HG03066 (cell line): ENCODE data around the gene EIF2D.
"Not testable (repeated sequence)": the region's sequence is repeated elsewhere in the genome, so short reads cannot be mapped to it uniquely, and the experiment has no call there.

ENCODE experiments used
- ATAC-seq: cut with Tn5 transposase; IDR thresholded peaks from one replicate; pipeline ENCODE4 v1.9.1; 2021; ENCODE audit warnings: low read depth; ENCODE audit not compliant: unreplicated experiment

Gene EIF2D, protein sequence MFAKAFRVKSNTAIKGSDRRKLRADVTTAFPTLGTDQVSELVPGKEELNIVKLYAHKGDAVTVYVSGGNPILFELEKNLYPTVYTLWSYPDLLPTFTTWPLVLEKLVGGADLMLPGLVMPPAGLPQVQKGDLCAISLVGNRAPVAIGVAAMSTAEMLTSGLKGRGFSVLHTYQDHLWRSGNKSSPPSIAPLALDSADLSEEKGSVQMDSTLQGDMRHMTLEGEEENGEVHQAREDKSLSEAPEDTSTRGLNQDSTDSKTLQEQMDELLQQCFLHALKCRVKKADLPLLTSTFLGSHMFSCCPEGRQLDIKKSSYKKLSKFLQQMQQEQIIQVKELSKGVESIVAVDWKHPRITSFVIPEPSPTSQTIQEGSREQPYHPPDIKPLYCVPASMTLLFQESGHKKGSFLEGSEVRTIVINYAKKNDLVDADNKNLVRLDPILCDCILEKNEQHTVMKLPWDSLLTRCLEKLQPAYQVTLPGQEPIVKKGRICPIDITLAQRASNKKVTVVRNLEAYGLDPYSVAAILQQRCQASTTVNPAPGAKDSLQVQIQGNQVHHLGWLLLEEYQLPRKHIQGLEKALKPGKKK

DNA sequence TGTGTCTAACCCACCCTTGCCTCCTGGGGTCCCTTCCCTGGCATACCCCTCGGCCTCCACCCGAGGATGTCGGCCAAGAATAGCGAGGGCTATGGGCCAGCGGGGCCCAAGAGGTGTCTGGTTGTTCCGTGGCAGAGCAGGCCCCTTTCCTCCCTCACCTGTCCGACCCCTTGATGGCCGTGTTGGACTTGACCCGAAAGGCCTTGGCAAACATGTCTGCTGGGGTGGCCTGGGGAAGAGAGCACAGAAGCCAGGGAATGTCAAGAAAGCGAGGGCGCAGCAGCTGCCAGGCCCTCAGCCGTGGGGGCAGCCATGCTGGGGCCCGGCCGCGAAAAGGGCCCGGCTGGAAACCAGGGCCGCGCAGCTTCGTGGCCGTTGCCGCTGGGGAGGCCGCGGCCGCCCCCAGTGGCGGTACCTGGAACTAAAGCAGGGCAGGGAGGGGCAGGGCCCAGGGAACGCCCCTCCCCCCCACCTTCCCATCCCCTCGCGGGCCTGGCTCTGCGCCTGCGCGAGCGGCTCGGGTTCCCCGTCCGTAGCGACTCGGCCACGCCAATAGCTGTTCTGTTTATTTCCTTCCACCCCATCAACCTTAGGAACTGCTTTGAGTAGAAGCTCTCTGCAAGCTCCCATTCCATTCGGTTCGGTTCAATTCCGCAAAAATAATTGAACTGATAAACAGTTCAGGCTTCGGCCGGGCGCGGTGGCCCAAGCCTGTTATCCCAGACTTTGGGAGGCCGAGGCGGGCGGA, at the start of gene EIF2D:
Gene EIF2D (minus strand): TSS at position 337 of the 748 bp plus-strand sequence. CDS start 123 bp downstream, at position 214.
- ATAC-seq: peak; percentile 89

GRCh38 chr1:206661161-206661820, 49.0 kb upstream of the EIF2D start:
- no peak for ATAC-seq

DNA sequence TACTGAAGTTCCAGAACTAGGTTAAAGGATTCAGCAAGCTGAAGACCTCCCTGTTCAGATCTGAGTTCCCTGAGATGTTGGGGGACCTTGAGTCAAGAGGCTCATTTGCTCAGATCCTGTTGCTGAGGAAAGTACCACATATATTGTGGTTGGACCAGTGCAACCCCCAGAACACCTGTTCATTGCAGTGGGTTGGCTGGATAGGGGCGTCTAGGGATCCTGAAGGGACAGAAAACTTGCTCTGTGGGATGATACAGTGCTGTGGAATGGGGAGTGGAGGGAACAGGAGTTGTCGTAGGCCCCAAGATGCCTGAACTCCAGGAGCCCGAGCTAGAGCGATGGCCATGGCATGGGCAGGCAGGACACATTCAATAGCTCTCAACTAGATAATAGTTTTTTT, 47.9 kb upstream of the EIF2D start:
- no peak for ATAC-seq

GRCh38 chr1:206658981-206659273, 46.7 kb upstream of the EIF2D start:
- no peak for ATAC-seq

DNA sequence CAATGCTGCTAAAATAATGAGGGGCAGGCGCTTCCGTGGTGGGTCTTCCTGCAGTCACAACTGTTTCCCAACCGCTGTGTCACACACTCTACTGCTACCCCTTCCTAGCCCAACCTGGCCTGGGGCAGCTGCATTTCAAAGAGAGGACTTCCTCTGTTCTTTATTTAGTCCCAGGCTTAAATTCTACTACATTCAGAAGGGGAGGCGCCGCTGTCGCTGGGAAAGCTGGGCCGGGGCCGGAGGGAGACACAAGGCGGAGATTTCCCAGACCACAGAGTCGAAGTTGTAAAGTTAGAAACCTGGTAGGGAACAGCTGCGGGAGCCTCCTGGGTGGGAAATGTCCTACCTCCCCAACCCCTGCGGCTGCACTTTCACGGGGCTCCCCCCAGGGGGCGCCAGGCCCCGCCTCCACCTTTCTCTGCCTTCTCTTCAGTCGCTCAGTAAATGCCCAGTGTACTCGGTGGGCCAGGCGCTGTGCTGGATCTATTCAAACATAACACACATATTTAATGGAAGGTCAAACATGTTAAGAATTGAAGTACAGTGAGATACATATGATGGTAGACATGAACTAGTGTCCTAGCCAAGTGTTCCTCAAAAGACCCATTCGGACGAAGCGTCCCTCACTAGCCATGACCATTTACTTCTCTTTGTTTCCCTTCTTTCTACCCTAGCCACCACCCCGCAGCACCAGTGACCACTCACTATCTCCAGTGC, 46.2 kb upstream of the EIF2D start:
- ATAC-seq: no peak

- ATAC-seq: no peak
These were observed 45.5 kb upstream of the EIF2D start for GRCh38 chr1:206657751-206658150.

DNA sequence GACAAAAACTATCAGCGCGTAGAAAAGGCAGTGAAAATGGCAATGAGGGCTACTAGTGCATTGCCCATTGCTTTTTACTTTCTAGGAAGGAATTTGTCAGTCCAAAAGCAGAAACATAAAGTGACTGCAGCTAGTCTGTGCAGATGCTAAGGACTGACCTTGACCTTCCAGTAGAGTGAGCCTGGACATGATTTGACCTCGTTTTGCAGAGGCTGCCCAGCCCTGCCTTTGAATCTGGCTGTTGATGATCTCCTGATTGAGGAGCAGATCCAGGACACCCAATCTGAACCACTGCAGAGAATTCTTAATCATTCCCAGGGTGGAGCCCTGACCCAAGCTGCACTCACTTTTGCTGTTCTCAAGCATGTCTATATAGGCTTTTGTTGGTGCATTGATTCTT, 44.7 kb upstream of the EIF2D start:
- no peak for ATAC-seq

DNA sequence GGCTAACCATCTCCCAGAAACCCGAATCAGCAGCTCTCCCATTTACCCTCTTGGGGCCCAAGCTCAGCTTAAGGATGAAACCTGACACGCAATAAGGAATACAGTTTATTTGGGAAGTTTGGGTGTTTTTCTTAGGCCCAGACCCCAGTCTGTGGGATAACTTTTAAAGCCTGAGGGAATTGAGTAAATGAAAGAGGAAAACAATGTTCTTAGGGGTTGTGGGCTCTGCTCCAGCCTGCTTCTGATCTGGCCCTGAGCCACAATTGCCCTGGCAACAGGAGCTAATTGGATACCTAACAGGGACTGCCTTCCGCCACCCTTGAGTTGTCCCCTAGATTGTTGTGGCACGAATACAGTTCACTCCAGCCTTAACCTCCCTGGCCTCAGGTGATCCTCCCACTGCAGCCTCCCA, 43.2 kb upstream of the EIF2D start:
- ATAC-seq: no peak

GRCh38 chr1:206654828-206655227, 42.6 kb upstream of the EIF2D start:
- ATAC-seq: no peak

DNA sequence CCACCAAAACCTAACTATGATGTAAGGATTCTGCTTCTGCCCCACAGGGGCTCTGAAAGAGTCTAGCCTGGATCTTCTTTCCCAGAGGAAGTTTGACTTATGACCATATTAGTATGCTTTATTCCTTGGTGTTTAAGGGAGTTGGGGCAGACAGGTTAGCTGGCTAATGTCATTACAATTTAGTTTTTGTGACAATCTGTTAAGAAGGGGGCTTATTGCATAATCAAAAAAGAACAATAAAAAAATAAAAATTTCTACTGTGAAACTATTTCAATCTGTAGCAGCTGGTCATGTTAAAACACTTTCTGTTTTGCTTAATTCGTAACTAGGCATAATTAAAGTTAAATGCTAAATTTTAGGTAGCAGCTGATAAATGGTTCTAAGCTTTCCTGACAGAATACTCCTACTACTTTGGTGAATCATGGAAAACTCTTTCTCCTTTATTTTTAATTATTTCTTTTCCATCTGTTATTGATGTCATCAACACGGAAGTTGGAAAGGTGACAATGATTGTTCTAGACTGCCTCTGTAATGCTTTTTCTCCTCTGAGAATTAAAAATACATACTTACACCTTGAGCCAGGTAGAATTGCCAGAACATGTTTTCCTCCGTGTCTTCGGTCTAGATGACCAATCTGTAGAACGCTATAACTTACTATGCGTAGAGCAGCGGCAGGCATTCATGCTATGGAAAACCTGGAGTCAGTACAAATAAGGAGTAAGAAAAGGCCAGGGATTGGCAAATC, 41.6 kb upstream of the EIF2D start:
- no peak for ATAC-seq

- no peak for ATAC-seq
These were observed 40.0 kb upstream of the EIF2D start for GRCh38 chr1:206651958-206652890.

- no peak for ATAC-seq
These were observed 38.7 kb upstream of the EIF2D start for GRCh38 chr1:206651014-206651413.

DNA sequence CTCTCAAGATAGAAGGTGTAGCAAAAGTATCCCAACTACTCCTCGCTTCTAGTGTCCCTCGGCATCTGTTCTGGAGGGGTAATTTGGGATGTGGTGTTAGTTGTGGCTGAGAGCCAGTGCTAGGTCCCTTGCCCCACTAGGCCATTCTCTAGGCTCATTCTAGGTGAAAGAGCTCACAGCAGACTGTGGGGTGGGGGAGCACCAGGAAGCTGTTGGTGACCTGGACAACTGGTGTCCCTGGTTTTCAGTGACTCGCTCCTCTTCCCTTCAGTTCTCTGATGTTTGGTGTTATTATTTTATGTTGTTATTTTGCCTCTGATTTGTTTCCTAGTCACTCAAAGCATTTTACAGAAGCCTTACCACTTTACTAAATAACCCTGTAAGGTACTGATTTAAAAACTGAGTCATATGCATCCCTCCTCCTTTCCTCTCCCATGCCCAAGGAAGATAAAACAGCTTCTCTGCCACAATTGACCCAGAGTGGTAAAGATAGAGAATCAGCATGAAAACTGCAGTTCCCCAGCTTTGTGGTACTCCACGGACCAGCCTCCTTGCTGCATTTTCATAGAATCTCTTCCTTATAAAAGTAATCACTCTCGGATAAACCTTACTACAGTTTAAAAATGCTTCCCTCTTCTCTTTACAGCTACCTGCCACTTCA, 37.1 kb upstream of the EIF2D start:
- no peak for ATAC-seq

- no peak for ATAC-seq
These were observed 35.0 kb upstream of the EIF2D start for GRCh38 chr1:206647224-206647623.

DNA sequence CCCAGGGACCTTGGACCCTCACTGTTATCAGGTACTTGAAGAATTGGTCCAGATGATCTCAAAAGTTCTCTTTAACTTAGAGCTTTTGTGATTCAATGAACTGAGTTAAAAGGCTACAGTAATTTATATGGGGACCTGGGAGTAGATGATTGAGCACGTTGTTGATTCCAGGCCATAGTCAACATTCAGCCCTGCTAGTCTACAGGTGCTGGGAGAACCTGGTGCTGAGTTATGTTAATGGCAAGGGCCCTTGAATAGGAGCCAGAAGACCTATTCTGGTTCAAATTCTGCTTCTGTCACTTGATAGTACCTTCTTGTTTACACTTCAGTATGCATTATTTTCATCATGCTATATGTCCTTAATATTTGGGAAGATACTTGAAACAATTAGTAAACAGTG, 34.2 kb upstream of the EIF2D start:
- no peak for ATAC-seq

DNA sequence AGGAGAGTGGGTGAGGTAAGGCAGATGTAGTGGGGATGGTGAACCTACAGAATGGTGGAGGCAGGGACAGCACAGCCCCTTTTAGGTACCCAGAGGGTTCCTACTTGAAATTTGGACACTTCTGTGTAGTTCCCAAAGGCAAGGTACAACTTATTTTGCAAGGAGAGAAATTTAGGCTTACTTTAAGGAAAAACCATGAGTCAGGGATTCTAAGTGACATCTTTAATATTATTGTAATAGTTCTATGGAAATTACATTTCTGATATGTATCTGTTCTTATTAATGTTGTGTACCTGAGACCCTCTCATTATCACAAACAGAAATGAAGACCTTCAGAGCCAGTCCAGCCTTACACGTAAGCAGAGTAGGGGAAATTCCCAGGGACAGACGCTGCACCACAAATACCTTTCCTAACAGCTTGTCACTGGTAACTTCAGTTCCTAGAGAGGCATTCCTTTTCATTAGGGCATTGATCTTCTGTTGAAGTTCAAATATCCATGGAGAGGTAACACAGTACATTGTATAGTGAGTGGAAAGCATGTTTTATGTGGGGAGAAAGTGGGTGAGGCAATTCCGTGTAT, 30.9 kb upstream of the EIF2D start:
- no peak for ATAC-seq

GRCh38 chr1:206642074-206642473, 29.8 kb upstream of the EIF2D start:
- not testable (repeated sequence) for ATAC-seq

DNA sequence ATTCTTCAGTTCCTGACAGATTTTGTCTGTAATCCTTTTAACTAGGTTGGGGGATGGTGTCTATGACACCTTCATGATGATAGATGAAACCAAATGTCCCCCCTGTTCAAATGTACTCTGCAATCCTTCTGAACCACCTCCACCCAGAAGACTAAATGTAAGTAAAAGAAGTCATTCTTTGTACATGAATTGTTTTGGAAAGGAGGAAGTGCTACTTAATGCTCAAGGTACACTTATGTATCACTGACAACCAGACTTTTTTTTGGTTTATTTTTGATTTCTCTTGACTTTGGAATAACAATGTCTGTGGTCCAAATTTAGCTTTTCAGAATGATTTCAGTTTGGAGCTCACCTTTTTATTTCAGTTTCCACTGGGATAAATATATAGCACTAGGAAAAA, 25.3 kb upstream of the EIF2D start:
- ATAC-seq: no peak
